Measurements from ENCODE around the gene DPY19L1.

DNA sequence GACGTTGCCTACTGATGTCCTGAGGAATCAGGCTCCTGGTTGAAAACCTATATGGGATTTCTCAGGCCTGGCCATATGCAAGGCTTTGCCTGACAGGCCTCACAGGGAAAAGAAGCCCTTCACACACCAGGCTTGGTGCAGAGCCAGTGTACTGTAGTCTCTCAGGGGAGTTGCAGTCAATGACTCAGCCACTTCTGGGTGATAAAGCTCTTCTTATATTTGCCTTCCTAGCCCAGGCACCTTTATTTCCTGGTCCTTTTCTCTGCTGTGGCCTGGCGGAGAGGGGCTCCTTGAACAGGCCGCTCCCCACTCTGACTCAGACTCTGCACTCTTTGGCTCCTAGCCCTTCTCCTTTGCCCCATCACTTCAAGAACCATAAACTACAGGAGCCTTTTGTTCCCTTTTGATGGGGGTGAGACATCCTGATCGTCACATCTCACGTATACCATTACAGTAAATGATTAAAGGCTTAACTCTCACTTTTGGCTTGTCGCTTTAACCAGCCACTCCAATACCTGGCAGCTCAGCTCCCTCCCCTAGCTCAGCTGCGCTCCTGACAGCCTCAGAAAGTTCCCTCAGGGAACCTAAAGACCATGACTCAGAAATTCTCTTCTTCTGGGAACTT is 33.5 kb downstream of the DPY19L1 start:
- TF ChIP-seq POLR2AphosphoS5 (IDR thresholded peaks at IDR 0.05; ENCODE audit: low read depth, low read length) (no peak), TAF1 (IDR thresholded peaks at IDR 0.05; ENCODE audit: low read depth, low read length) (no peak), POLR2A (IDR thresholded peaks at IDR 0.05; ENCODE audit: low read depth, low read length) (no peak), POU2F2 (IDR thresholded peaks at IDR 0.05; ENCODE audit: low read depth, low read length) (no peak), SPI1 (IDR thresholded peaks at IDR 0.05; ENCODE audit: low read depth, low read length) (no peak)

All from GM12891 (cell line).